GM12878 (cell line): ENCODE measurements around the gene MRPL27. TPM values are rescaled to one million over a fixed set of nuclear protein-coding genes. Genes with fewer than 3 reads are reported as not detected.
A peak's percentile ranks its signal among the peaks of the same experiment; 100 is the strongest.

Experiments
- ASH2L ChIP-seq: fragments of 300-600, 200-600 bp; sonication (generic); IDR thresholded peaks from 2 replicates; pipeline ENCODE4 v1.6.1; 2017; ENCODE audit warnings: low read depth, mild to moderate bottlenecking, borderline replicate concordance
- CBX5 ChIP-seq: sonication (generic); IDR thresholded peaks from 2 replicates; pipeline ENCODE4 v1.6.1; 2016; ENCODE audit warnings: low read depth, moderate library complexity, mild to moderate bottlenecking, inconsistent platforms
- E2F4 ChIP-seq: IDR thresholded peaks from 2 replicates; pipeline ENCODE4 v1.6.1; 2012; ENCODE audit warnings: low read depth, low read length, improper control_type of control experiment
- ESRRA ChIP-seq: IDR thresholded peaks from 2 replicates; pipeline ENCODE4 v1.6.1; 2012; ENCODE audit warnings: mild to moderate bottlenecking, low read length, improper control_type of control experiment
- EZH2 ChIP-seq: IDR thresholded peaks from 2 replicates; pipeline ENCODE4 v1.6.1; 2012; ENCODE audit warnings: low read depth, mild to moderate bottlenecking, control low read depth, inconsistent platforms, low read length, borderline replicate concordance; ENCODE audit not compliant: control insufficient read depth
- FOS ChIP-seq: IDR thresholded peaks from 3 replicates; pipeline ENCODE4 v1.6.1; 2011; ENCODE audit warnings: borderline replicate concordance; ENCODE audit not compliant: insufficient read length; ENCODE audit errors: extremely low read depth
- IKZF2 ChIP-seq, 2 experiments: fragments of 450-650 bp; IDR thresholded peaks; 2 replicates each; pipeline ENCODE4 v1.6.1; 2017; ENCODE audit warnings: mild to moderate bottlenecking in 2 of 2, moderate library complexity in 2 of 2
- JUND ChIP-seq: IDR thresholded peaks from 2 replicates; pipeline ENCODE4 v1.6.1; 2012; ENCODE audit warnings: low read depth, mild to moderate bottlenecking, low read length, improper control_type of control experiment, moderate library complexity
- MEF2B ChIP-seq: fragments of 450-650 bp; IDR thresholded peaks from 2 replicates; pipeline ENCODE4 v1.6.1; 2018; ENCODE audit warnings: mild to moderate bottlenecking, moderate library complexity; ENCODE audit not compliant: partially characterized antibody, poor library complexity, severe bottlenecking
- NR2F1 ChIP-seq: fragments of 450-650 bp; conservative IDR thresholded peaks from 2 replicates; pipeline ENCODE4 v1.6.1; 2017; ENCODE audit warnings: mild to moderate bottlenecking
- RELA ChIP-seq: fragments of 450-650 bp; IDR thresholded peaks from 2 replicates; pipeline ENCODE4 v1.8.0; 2014; ENCODE audit warnings: borderline replicate concordance; ENCODE audit not compliant: partially characterized antibody
- SPI1 ChIP-seq: IDR thresholded peaks from 2 replicates; pipeline ENCODE4 v1.6.1; 2011; ENCODE audit warnings: low read depth, mild to moderate bottlenecking, low read length, moderate library complexity, borderline replicate concordance; ENCODE audit not compliant: insufficient read depth
- SREBF2 ChIP-seq: IDR thresholded peaks from 2 replicates; pipeline ENCODE4 v1.6.1; 2012; ENCODE audit warnings: mild to moderate bottlenecking, low read length
- SUPT20H ChIP-seq: IDR thresholded peaks from 2 replicates; pipeline ENCODE4 v1.6.1; 2011; ENCODE audit warnings: low read depth, mild to moderate bottlenecking, low read length, moderate library complexity, borderline replicate concordance; ENCODE audit not compliant: control insufficient read depth
- SUZ12 ChIP-seq: fragments of 200-600 bp; sonication (generic); IDR thresholded peaks from one replicate; pipeline ENCODE4 v1.6.1; 2018; ENCODE audit warnings: antibody characterized with exemption, mild to moderate bottlenecking; ENCODE audit not compliant: unreplicated experiment
- TAF1 ChIP-seq: IDR thresholded peaks from 2 replicates; pipeline ENCODE4 v1.6.1; 2011; ENCODE audit warnings: mild to moderate bottlenecking, low read depth, low read length, borderline replicate concordance
- ZBTB40 ChIP-seq: fragments of 450-650 bp; IDR thresholded peaks from 2 replicates; pipeline ENCODE4 v1.6.1; 2016; ENCODE audit warnings: mild to moderate bottlenecking, moderate library complexity, borderline replicate concordance
- ZSCAN29 ChIP-seq: fragments of 450-650 bp; IDR thresholded peaks from 2 replicates; pipeline ENCODE4 v1.6.1; 2017; ENCODE audit warnings: mild to moderate bottlenecking, moderate library complexity
- polyA plus RNA-seq, 11 experiments: library from polyadenylated mRNA; depleted of rRNA in 4 of 11; unstranded in 6 of 11; stranded (reverse) in 5 of 11; fragments of >200 nt; fragmentation: Nextera tagmentation in 4 of 11; fragmentation: Illumina TruSeq in 1 of 11; extraction: Ambion mirVana in 4 of 11; extraction: Trizol in 1 of 11; gene quantifications; 1 replicate in 1 of 11; 2 replicates in 10 of 11; pipeline versions ENCODE4 v1.2.1 to v1.2.3, GENCODE V29; 2011 to 2016; ENCODE audit warnings: inconsistent platforms in 2 of 11, missing spikeins in 2 of 11, low read depth in 1 of 11
- total RNA-seq, 4 experiments: library from RNA; depleted of rRNA in 3 of 4; stranded (reverse); fragments of >200 nt in 3 of 4; fragmentation: Illumina TruSeq in 1 of 4; extraction: Trizol in 1 of 4; gene quantifications; 2 replicates each; pipeline versions ENCODE4 v1.2.1 to v1.2.3, GENCODE V29; 2013 to 2021
- TF ChIP-seq, protein P1 (sequence below): IDR thresholded peaks from 2 replicates; pipeline ENCODE4 v1.6.1; 2011; ENCODE audit warnings: low read depth, mild to moderate bottlenecking, low read length, moderate library complexity, borderline replicate concordance; ENCODE audit errors: extremely low read depth
- TF ChIP-seq, protein P2 (sequence below): fragments of 450-650 bp; IDR thresholded peaks from 2 replicates; pipeline ENCODE4 v1.6.1; 2018; ENCODE audit warnings: mild to moderate bottlenecking, low read depth, moderate library complexity; ENCODE audit not compliant: partially characterized antibody

The MRPL27 gene
- total and polyA plus RNA-seq, 10 of the 15 experiments (the other 5 are each of a cell fraction or from before 2014, with no cell fraction given): 83.0 to 390 (median 131) TPM

- TF ChIP-seq ASH2L (no peak), SUZ12 (no peak), E2F4 (no peak), IKZF2 (IDR thresholded peaks at IDR 0.05) (0 out of 4 replicates have a peak, but pooled peaks of 1 of the 2 experiments have one; percentile 13), SUPT20H (no peak), NR2F1 (no peak), FOS (no peak), EZH2 (no peak), ZBTB40 (no peak), CBX5 (no peak), ESRRA (no peak), RELA (no peak), TAF1 (peak; percentile 73; the same call in 1 of the 2 replicates), JUND (no peak), SREBF2 (no peak), ZSCAN29 (0 out of 2 replicates have a peak, but pooled peaks have one; percentile 14), MEF2B (peak; percentile 38), SPI1 (no peak)
- TF ChIP-seq, protein P1, sequence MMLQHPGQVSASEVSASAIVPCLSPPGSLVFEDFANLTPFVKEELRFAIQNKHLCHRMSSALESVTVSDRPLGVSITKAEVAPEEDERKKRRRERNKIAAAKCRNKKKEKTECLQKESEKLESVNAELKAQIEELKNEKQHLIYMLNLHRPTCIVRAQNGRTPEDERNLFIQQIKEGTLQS: no peak
- TF ChIP-seq, protein P2, sequence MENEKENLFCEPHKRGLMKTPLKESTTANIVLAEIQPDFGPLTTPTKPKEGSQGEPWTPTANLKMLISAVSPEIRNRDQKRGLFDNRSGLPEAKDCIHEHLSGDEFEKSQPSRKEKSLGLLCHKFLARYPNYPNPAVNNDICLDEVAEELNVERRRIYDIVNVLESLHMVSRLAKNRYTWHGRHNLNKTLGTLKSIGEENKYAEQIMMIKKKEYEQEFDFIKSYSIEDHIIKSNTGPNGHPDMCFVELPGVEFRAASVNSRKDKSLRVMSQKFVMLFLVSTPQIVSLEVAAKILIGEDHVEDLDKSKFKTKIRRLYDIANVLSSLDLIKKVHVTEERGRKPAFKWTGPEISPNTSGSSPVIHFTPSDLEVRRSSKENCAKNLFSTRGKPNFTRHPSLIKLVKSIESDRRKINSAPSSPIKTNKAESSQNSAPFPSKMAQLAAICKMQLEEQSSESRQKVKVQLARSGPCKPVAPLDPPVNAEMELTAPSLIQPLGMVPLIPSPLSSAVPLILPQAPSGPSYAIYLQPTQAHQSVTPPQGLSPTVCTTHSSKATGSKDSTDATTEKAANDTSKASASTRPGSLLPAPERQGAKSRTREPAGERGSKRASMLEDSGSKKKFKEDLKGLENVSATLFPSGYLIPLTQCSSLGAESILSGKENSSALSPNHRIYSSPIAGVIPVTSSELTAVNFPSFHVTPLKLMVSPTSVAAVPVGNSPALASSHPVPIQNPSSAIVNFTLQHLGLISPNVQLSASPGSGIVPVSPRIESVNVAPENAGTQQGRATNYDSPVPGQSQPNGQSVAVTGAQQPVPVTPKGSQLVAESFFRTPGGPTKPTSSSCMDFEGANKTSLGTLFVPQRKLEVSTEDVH: no peak
Measured at GRCh38 chr17:50345432-50346312, 27.3 kb downstream of the MRPL27 start, which contains the start of gene XYLT2 (continued).
